PC-9 (cell line): ENCODE results near the gene RYR2. TPM values are rescaled to one million over a fixed set of nuclear protein-coding genes. Genes with fewer than 3 reads are reported as not detected.
"Not testable (repeated sequence)": the region's sequence is repeated elsewhere in the genome, so short reads cannot be mapped to it uniquely, and the experiment has no call there.

Experiments
- BruUV-seq: library from RNA; stranded (reverse); fragments of 400-500 nt; replicated peaks from 2 replicates; lab custom pipeline; 2021; lab: Mats Ljungman, UMichigan
- CTCF ChIA-PET: fragments of 300-600 bp; sonication (Branson Sonifier 250); formaldehyde crosslinking; loops from one replicate; lab custom pipeline; 2022; ENCODE audit warnings: antibody characterized with exemption; lab: Charles Lee
- POLR2A ChIA-PET: fragments of 300-600 bp; sonication (Branson Sonifier 250); formaldehyde crosslinking; loops from one replicate; lab custom pipeline; 2022; ENCODE audit warnings: antibody characterized with exemption; ENCODE audit not compliant: unreplicated experiment; lab: Charles Lee
- DNase-seq, 2 experiments: peaks; one replicate each; pipeline versions ENCODE4 v3.0.0 to v3.0.0-alpha.2; 2015 to 2022; ENCODE audit warnings: mixed read lengths in 1 of 2
- H2AFZ ChIP-seq: fragments of 200-600 bp; sonication (generic); 2 replicates; pipeline ENCODE4 v1.8.1; 2017; ENCODE audit warnings: antibody characterized with exemption
- H3F3A ChIP-seq: fragments of 200-600 bp; sonication (generic); 2 replicates; pipeline ENCODE4 v1.8.1; 2017; ENCODE audit warnings: antibody characterized with exemption, mild to moderate bottlenecking, low read depth; ENCODE audit not compliant: insufficient read depth
- H3K27ac ChIP-seq: fragments of 200-600 bp; sonication (generic); 2 replicates; pipeline ENCODE4 v1.6.1; 2016; ENCODE audit warnings: mixed run types
- H3K27me3 ChIP-seq: fragments of 200-600 bp; sonication (generic); 2 replicates; pipeline ENCODE4 v1.6.1; 2016; ENCODE audit warnings: low read depth, mixed run types; ENCODE audit not compliant: insufficient read depth
- H3K36me3 ChIP-seq: fragments of 200-600 bp; sonication (generic); 2 replicates; pipeline ENCODE4 v1.6.1; 2016; ENCODE audit warnings: low read depth, mixed run types
- H3K4me1 ChIP-seq: fragments of 200-600 bp; sonication (generic); replicated peaks from 2 replicates; pipeline ENCODE4 v1.6.1; 2016; ENCODE audit warnings: mixed run types; ENCODE audit not compliant: insufficient read depth
- H3K4me2 ChIP-seq: fragments of 200-600 bp; sonication (generic); 2 replicates; pipeline ENCODE4 v1.6.1; 2017; ENCODE audit warnings: mixed run types
- H3K4me3 ChIP-seq: fragments of 200-600 bp; sonication (generic); 2 replicates; pipeline ENCODE4 v1.6.1; 2016; ENCODE audit warnings: mixed run types
- H3K79me2 ChIP-seq: fragments of 200-600 bp; sonication (generic); 2 replicates; pipeline ENCODE4 v1.6.1; 2017; ENCODE audit warnings: low read depth, mixed run types
- H3K9me2 ChIP-seq: fragments of 200-600 bp; sonication (generic); 2 replicates; pipeline ENCODE4 v1.8.1; 2017; ENCODE audit warnings: mild to moderate bottlenecking; ENCODE audit not compliant: insufficient read depth
- H3K9me3 ChIP-seq: fragments of 200-600 bp; sonication (generic); 2 replicates; pipeline ENCODE4 v1.8.1; 2016; ENCODE audit warnings: low read depth; ENCODE audit not compliant: insufficient read depth
- H4K20me1 ChIP-seq: fragments of 200-600 bp; sonication (generic); 2 replicates; pipeline ENCODE4 v1.8.1; 2017; ENCODE audit not compliant: insufficient read depth
- CTCF ChIP-seq: fragments of 200-600 bp; sonication (generic); conservative IDR thresholded peaks from 2 replicates; pipeline ENCODE4 v1.6.1; 2017; ENCODE audit warnings: mixed run types, antibody characterized with exemption, mild to moderate bottlenecking, moderate library complexity
- EZH2 ChIP-seq: fragments of 200-600 bp; sonication (generic); IDR thresholded peaks from 2 replicates; pipeline ENCODE4 v1.8.0; 2017; ENCODE audit warnings: antibody characterized with exemption, low read depth
- intact Hi-C: fragments of 100-400 bp; cut with micrococcal nuclease; formaldehyde crosslinking; loops from one replicate; pipeline ENCODE4 v1.10.0; 2022; ENCODE audit not compliant: unreplicated experiment
- total RNA-seq: library from RNA; stranded (reverse); gene quantifications from 2 replicates; pipeline ENCODE4 v1.2.3, GENCODE V29; 2021

The RYR2 gene
- total RNA-seq, 1 experiment from 2014 or later, result not detected

- no peak for DNase-seq
- Histone ChIP-seq H3K9me2 (no peaks in the 10 kb centered on the region), H3K4me1 (no peaks in the 10 kb centered on the region), H3K27ac (no peak overlapping the region), H3K4me2 (no peak overlapping the region), H4K20me1 (no peaks in the 10 kb centered on the region), H3F3A (no peaks in the 10 kb centered on the region), H3K79me2 (no peaks in the 10 kb centered on the region), H3K36me3 (no peaks in the 10 kb centered on the region), H3K4me3 (no peak overlapping the region), H3K9me3 (no peaks in the 10 kb centered on the region), H3K27me3 (peaks cover 3% of the 10 kb centered on the region; the same call in 1 of the 2 replicates), H2AFZ (no peak overlapping the region)
- intact Hi-C loops, result no loop called here
- ChIA-PET CTCF (no interaction called here), POLR2A (interaction anchor here (0.7 kb wide), 1 partner anchor 891 kb away, joined by 6 read pairs; no protein-coding TSS in a partner anchor)
- no TSS peak for BruUV-seq
- TF ChIP-seq CTCF, result no peak
- TF ChIP-seq EZH2, result no peak
Observed at GRCh38 chr1:237358555-237358954, 316.6 kb downstream of the RYR2 start.

- DNase-seq, result no peak
- H3K9me3 ChIP-seq, result no peaks in the 10 kb centered on the region
- TF ChIP-seq EZH2 (no peak), CTCF (no peak)
- H3K79me2 ChIP-seq, result no peaks in the 10 kb centered on the region
- intact Hi-C loops, result loop anchor here (5.0 kb wide), 1 partner anchor 1060 kb away; no protein-coding TSS in a partner anchor
- H3K9me2 ChIP-seq, result no peaks in the 10 kb centered on the region
- H3K36me3 ChIP-seq, result no peaks in the 10 kb centered on the region
- POLR2A ChIA-PET, result no interaction called here
- H3K4me2 ChIP-seq, result no peak overlapping the region
- CTCF ChIA-PET, result no interaction called here
- H4K20me1 ChIP-seq, result no peaks in the 10 kb centered on the region
- H3K27me3 ChIP-seq, result peaks cover 5% of the 10 kb centered on the region; the same call in 1 of the 2 replicates
- H3K4me3 ChIP-seq, result no peak overlapping the region
- H3K27ac ChIP-seq, result no peak overlapping the region
- BruUV-seq, result no TSS peak
- no peak overlapping the region for H2AFZ ChIP-seq
- H3F3A ChIP-seq, result no peaks in the 10 kb centered on the region
- no peaks in the 10 kb centered on the region for H3K4me1 ChIP-seq
Observed at GRCh38 chr1:237367758-237368157, 325.8 kb downstream of the RYR2 start.

GRCh38 chr1:237371477-237371876 is 329.5 kb downstream of the RYR2 start:
- DNase-seq, H3K36me3 ChIP-seq, H3F3A ChIP-seq, POLR2A ChIA-PET, H4K20me1 ChIP-seq, BruUV-seq, H3K4me1 ChIP-seq, H3K9me3 ChIP-seq, H3K9me2 ChIP-seq, H3K79me2 ChIP-seq, H2AFZ ChIP-seq, H3K27me3 ChIP-seq, intact Hi-C loops, H3K4me2 ChIP-seq, H3K27ac ChIP-seq, H3K4me3 ChIP-seq, CTCF ChIA-PET: not testable (repeated sequence)

- no peak for DNase-seq
- no peaks in the 10 kb centered on the region for H3K9me2 ChIP-seq
- H3K27me3 ChIP-seq, result peaks cover 55% of the 10 kb centered on the region
- H3K4me2 ChIP-seq, result no peak overlapping the region
- H3K79me2 ChIP-seq, result no peaks in the 10 kb centered on the region
- H4K20me1 ChIP-seq, result no peaks in the 10 kb centered on the region
- intact Hi-C loops, result no loop called here
- H2AFZ ChIP-seq, result no peak overlapping the region
- ChIA-PET POLR2A (no interaction called here), CTCF (no interaction called here)
- no peaks in the 10 kb centered on the region for H3K4me1 ChIP-seq
- BruUV-seq, result no TSS peak
- no peak overlapping the region for H3K27ac ChIP-seq
- no peaks in the 10 kb centered on the region for H3K9me3 ChIP-seq
- H3K36me3 ChIP-seq, result no peaks in the 10 kb centered on the region
- no peak overlapping the region for H3K4me3 ChIP-seq
- H3F3A ChIP-seq, result no peaks in the 10 kb centered on the region
- TF ChIP-seq EZH2 (no peak), CTCF (no peak)
Observed at GRCh38 chr1:237383791-237384190, 341.8 kb downstream of the RYR2 start.
